Endothelial cell of umbilical vein (primary cell): ENCODE data around the gene RWDD2A.

Experiments used
- EZH2 ChIP-seq: IDR thresholded peaks from 2 replicates; pipeline ENCODE4 v1.6.1; 2012; ENCODE audit warnings: borderline replicate concordance, low read depth, mild to moderate bottlenecking, moderate library complexity, low read length, inconsistent platforms; ENCODE audit not compliant: severe bottlenecking
- FOS ChIP-seq: IDR thresholded peaks from 2 replicates; pipeline ENCODE4 v1.6.1; 2011; ENCODE audit warnings: mild to moderate bottlenecking, low read length, moderate library complexity, borderline replicate concordance; ENCODE audit not compliant: insufficient read depth
- GATA2 ChIP-seq: IDR thresholded peaks from 2 replicates; pipeline ENCODE4 v1.7.0; 2011; ENCODE audit warnings: low read depth, mild to moderate bottlenecking, moderate library complexity, mixed read lengths, low read length; ENCODE audit not compliant: insufficient read length, insufficient read depth
- JUN ChIP-seq: IDR thresholded peaks from 2 replicates; pipeline ENCODE4 v1.6.1; 2011; ENCODE audit warnings: borderline replicate concordance, low read depth; ENCODE audit not compliant: insufficient read length, insufficient read depth
- MYC ChIP-seq: IDR thresholded peaks from one replicate; pipeline ENCODE4 v1.6.1; 2011; ENCODE audit warnings: mild to moderate bottlenecking, low read depth, low read length
- POLR2A ChIP-seq: IDR thresholded peaks from 2 replicates; pipeline ENCODE4 v1.6.1; 2012; ENCODE audit warnings: low read depth, mild to moderate bottlenecking, control low read depth, low read length
- POLR2AphosphoS5 ChIP-seq: IDR thresholded peaks from 2 replicates; pipeline ENCODE4 v1.6.1; 2012; ENCODE audit warnings: low read depth, mild to moderate bottlenecking, control low read depth, low read length, moderate library complexity; ENCODE audit not compliant: insufficient read depth
- TF ChIP-seq, protein P1 (sequence below), 2 donors: IDR thresholded peaks; 1 replicate in 1 of 2; 2 replicates in 1 of 2; pipeline ENCODE4 v1.5.1; 2011; ENCODE audit warnings: low read length in 2 of 2, mild to moderate bottlenecking in 2 of 2, moderate library complexity in 2 of 2, control low read depth in 1 of 2, inconsistent platforms in 1 of 2, low read depth in 1 of 2; ENCODE audit not compliant: insufficient read depth in 1 of 2; ENCODE audit errors: extremely low read depth in 1 of 2
- TF ChIP-seq, protein P2 (sequence below): IDR thresholded peaks from 2 replicates; pipeline ENCODE4 v1.6.1; 2011; ENCODE audit not compliant: insufficient read depth, insufficient read length

DNA sequence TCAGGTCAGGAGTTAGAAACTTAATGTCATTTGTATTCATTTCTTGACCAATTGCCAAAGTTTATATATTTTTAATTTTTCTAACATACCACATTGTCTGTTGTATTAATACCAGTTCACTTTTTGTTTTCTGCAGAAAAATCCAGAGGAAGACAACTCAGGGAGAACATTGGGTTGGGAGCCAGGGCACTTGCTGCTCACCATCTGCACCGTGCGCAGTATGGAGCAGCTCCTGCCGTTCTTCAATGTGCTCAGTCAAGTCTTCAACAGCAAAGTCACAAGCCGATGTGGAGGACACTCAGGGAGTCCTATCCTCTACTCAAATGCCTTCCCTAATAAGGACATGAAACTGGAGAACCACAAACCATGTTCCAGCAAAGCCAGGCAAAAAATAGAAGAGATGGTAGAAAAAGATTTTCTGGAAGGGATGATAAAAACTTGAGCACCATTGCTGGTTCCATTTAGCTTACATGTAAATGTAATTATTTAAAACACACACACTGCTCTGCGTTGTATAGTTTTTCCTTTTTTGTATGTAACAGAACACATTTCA lies 25.4 kb upstream of the RWDD2A start:
- TF ChIP-seq, protein P1, sequence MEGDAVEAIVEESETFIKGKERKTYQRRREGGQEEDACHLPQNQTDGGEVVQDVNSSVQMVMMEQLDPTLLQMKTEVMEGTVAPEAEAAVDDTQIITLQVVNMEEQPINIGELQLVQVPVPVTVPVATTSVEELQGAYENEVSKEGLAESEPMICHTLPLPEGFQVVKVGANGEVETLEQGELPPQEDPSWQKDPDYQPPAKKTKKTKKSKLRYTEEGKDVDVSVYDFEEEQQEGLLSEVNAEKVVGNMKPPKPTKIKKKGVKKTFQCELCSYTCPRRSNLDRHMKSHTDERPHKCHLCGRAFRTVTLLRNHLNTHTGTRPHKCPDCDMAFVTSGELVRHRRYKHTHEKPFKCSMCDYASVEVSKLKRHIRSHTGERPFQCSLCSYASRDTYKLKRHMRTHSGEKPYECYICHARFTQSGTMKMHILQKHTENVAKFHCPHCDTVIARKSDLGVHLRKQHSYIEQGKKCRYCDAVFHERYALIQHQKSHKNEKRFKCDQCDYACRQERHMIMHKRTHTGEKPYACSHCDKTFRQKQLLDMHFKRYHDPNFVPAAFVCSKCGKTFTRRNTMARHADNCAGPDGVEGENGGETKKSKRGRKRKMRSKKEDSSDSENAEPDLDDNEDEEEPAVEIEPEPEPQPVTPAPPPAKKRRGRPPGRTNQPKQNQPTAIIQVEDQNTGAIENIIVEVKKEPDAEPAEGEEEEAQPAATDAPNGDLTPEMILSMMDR (IDR thresholded peaks at IDR 0.05; ENCODE audit: extremely low read depth in 1 of 2, insufficient read depth in 1 of 2, low read depth in 1 of 2, low read length in 2 of 2): no peak
- no peak for TF ChIP-seq EZH2
- TF ChIP-seq, protein P2, sequence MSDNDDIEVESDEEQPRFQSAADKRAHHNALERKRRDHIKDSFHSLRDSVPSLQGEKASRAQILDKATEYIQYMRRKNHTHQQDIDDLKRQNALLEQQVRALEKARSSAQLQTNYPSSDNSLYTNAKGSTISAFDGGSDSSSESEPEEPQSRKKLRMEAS: no peak
- TF ChIP-seq POLR2A: no peak
- TF ChIP-seq MYC: no peak
- no peak for TF ChIP-seq GATA2
- no peak for TF ChIP-seq POLR2AphosphoS5
- TF ChIP-seq FOS: no peak
- TF ChIP-seq JUN: no peak
